Adrenal gland (tissue), 5 donors: ENCODE data around the gene C22orf31.

ENCODE experiments used
- POLR2A ChIP-seq, 2 donors: fragments of 450-650 bp; IDR thresholded peaks; one replicate each; pipeline ENCODE4 v1.6.1; 2017; ENCODE audit warnings: antibody characterized with exemption in 2 of 2, mild to moderate bottlenecking in 2 of 2, moderate library complexity in 1 of 2
- TF ChIP-seq, protein P1 (sequence below), 6 experiments: fragments of 450-650 bp in 4 of 6; fragments of 200-600 bp in 2 of 6; sonication (generic) in 1 of 6; IDR thresholded peaks; 1 replicate in 5 of 6; 2 replicates in 1 of 6; pipeline versions ENCODE4 v1.5.1 to v1.8.0; 2016 to 2021; ENCODE audit warnings: antibody characterized with exemption in 6 of 6, mild to moderate bottlenecking in 2 of 6, moderate library complexity in 1 of 6
- donor health status: DM: no; HTN: no; CAD: no.

DNA sequence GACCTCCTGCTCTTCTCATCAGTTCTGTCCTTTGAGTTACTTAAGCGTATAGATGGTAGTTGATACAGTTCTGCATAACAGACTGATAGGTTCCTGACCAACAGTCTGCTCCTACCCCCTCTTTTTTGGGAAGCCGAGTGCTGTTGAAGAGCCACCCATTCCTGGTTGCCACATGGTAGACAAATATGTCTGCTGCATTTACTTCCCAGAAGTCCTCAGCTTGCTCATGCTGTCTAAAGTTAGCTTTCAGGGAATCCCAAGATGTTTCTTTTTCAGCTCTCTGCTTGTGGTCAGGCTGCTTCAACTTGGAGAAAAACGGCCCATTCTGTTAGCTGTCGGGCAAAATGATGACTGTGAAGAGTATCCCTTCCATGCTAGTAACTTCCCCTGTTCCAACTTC is 48.7 kb downstream of the C22orf31 start:
- no peak for TF ChIP-seq POLR2A (IDR thresholded peaks at IDR 0.05)
- TF ChIP-seq, protein P1, sequence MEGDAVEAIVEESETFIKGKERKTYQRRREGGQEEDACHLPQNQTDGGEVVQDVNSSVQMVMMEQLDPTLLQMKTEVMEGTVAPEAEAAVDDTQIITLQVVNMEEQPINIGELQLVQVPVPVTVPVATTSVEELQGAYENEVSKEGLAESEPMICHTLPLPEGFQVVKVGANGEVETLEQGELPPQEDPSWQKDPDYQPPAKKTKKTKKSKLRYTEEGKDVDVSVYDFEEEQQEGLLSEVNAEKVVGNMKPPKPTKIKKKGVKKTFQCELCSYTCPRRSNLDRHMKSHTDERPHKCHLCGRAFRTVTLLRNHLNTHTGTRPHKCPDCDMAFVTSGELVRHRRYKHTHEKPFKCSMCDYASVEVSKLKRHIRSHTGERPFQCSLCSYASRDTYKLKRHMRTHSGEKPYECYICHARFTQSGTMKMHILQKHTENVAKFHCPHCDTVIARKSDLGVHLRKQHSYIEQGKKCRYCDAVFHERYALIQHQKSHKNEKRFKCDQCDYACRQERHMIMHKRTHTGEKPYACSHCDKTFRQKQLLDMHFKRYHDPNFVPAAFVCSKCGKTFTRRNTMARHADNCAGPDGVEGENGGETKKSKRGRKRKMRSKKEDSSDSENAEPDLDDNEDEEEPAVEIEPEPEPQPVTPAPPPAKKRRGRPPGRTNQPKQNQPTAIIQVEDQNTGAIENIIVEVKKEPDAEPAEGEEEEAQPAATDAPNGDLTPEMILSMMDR (IDR thresholded peaks at IDR 0.05), result no peak
